ENCODE measurements around the gene PXMP4. TPM values are rescaled to one million over a fixed set of nuclear protein-coding genes. Genes with fewer than 3 reads are reported as not detected.

Gene PXMP4
- total RNA-seq, 1 experiment from 2014 or later = 5.6 TPM

DNA sequence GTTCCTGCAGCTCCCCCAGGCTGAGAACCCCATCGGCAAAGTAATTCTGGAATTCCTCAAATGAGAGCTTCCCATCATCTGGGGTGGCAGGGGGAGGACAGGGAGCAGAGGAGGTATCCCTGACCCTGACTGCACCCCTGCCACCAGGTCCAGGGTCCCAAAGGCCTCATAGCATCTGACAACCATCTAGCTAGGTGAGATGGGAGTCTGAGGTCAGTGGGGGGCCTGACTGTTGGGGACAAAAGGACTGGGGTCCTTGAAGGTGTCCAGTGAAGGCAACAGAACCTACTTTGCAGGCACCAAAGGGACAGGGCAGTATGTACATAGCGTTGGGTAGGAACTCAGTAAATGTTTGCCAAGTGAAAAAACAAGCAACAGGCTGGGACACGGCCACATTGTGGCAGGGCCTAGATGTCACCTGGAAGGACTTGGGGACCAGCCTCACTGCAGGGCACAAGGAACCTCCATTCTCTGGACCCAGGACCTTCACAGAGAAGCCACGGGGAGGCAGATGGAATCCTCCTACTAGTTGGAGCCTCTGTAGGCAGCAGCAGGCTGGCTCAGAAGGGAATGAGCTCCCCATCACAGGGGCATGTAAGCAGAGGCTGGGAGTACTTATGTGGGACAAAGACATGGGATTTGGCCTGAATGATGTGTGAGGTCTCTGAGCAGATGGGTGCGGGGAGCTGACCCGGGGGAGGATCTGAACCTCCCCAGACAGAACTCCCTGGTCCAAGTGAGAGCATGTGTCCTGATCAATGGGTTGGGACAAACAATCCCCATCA, 49.2 kb downstream of the PXMP4 start:
- DNase-seq (ENCODE audit: low read depth) = no peak

GRCh38 chr20:33669873-33670640, 50.1 kb downstream of the PXMP4 start:
- DNase-seq (ENCODE audit: low read depth) = no peak

GRCh38 chr20:33669224-33669623, 50.9 kb downstream of the PXMP4 start:
- no peak for DNase-seq (ENCODE audit: low read depth)

DNA sequence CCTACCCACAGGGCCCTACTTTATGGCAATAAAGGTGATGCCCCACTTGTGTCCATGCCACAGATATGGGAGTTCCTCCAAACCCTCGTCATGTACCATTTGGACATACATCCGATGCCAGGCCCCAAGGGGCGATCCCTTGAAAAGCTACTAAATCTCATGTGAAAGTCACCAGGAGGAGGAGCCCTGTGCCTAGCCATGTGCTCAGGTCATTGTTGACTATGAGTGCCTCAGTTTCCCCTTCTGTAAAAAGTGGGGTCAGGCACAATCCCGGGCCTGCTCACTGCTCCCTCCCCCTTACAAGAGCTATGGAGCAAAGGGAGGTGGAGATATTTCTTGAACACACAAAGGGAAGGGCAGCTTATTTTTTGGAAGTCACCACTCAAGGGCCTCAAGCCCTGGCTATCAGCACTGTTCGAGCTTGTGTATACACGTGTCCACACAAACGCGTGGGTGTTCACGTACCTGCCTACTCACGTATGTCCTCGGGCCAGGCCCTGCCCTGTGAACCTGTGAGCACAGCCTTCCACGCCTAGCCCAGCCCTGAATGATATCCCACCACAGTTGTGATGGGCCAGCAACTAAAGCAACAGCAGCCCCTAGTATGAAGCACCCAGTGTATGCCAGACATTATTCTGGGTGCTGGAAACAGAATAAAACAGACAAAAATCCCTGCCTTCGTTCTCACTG, 51.5 kb downstream of the PXMP4 start:
- no peak for DNase-seq (ENCODE audit: low read depth)

DNA sequence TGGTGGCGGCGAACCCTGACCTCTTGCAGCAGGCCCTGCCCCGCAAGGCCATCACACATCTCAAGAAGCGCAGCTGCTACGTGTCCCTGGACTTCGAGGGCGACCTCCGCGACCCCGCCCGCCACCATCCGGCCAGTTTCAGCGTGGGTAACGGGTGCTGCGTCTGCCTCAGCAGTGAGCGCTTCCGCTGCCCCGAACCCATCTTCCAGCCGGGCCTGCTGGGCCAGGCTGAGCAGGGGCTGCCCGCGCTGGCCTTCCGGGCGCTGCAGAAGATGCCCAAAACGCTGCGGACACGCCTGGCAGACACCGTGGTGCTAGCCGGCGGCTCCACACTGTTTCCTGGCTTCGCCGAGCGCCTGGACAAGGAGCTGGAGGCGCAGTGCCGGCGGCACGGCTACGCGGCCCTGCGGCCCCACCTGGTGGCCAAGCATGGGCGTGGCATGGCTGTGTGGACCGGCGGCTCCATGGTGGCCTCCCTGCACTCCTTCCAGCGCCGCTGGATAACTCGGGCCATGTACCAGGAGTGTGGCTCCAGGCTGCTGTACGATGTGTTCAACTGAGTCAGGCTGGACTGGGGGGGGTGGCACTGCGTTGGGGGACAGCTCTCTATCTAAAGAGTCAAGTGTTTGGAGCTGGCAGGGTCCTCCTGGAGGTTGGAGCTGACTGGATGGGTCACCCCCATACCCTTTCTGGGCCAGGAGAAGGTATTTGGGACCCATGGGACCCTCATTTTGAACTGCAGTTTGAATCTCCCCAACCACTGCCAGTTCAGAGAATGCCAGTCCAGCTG, 52.2 kb downstream of the PXMP4 start:
- no peak for DNase-seq (ENCODE audit: low read depth)

DNA sequence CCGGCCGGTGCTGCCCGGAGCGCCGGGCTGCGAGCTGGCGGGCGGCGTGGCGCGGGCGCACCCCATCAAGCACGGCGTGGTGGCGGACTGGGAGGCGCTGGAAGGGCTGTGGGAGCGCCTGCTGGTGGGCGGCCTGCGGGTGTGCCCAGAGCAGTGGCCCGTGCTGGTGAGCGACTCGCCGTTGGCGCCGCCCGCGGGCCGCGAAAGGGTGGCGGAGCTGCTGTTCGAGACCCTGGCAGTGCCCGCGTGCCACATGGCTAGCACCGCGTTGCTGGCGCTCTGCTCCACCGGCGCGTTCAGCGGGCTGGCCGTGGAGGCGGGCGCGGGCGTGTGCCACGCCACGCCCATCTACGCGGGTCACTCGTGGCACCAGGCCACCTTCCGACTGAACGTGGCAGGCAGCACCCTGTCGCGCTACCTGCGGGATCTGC, 52.9 kb downstream of the PXMP4 start:
- no peak for DNase-seq (ENCODE audit: low read depth)

DNA sequence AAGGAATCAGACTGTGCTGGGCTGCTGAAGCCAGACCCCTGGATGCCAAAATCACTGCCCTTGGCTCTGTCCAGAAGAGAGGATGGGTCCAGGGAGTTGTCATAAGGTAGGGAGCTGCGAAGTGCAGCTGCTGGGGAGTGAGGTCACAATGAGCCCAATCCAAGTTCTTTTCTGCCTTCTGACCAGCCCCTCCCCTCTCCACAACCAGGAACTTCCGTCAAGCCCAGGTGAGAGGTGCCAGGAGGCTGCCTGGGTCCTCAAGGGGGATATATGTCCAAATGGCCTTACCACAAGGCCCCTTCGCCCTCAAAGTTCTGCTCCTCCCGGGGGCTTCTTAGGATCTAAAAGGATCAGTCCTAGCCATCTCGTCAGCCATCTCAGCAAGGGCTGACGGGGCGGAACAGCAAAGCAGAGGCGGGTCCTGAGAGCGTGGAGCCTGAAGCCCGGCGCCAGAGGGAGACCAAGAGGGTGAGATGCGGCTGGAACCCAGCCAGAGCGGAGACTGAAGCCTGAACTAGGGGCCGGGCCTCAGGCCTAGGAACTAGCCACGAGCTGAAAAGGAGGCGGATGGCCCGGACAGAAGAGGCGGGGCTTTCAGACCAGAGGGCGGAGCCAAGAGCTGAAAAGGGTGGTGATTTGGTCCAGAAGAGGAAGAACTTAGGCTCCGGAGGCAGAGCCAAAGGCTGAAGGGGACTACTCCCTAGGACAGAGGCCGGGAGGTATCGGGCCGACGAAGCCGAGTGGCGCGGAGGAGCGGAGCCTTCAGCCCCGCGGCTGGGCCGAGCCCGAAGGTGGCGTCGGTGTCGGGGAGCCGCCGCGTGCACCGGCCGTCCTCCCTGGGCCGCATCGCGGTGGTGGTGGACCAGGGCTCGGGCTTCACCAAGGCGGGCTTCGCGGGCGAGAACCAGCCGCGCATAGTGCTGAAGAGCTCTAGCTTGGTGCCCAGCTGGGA, 53.5 kb downstream of the PXMP4 start, which contains the start of gene ACTL10:
ACTL10 (plus strand) TSS at position 651 of the 952 bp plus-strand sequence. CDS start 555 bp downstream, outside the sequence.
- DNase-seq (ENCODE audit: low read depth) = no peak

- no peak for DNase-seq (ENCODE audit: low read depth)
Measured at GRCh38 chr20:33664762-33665144, 55.4 kb downstream of the PXMP4 start.

GRCh38 chr20:33664085-33664761, 55.9 kb downstream of the PXMP4 start:
- DNase-seq (ENCODE audit: low read depth) = no peak

- peak; percentile 65 for DNase-seq (ENCODE audit: low read depth)
Measured at GRCh38 chr20:33663161-33664084, 56.7 kb downstream of the PXMP4 start.

DNA sequence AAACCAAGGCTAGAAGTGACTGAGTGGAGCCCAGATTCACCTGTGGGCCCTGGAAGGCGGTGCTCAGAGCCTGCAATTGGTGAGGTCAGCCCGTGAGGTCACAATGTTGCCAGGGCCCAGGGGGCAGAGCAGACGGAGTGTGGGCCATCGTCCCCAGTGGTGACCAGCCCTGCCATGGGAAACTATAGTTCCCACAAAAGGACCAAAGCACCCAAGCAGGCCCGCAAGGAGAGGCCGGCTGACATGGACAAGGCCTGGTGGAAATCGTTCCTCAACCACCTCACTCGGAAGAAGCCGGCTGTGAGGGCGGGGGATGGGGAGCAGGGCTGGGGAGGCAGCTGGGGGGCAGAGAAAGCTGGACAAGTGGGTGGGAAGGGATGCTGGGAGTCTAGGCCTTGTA, 57.9 kb downstream of the PXMP4 start, which contains the start of gene C20orf144:
C20orf144 (plus strand) TSS at position 156 of the 400 bp plus-strand sequence; CDS start at position 175, 19 bp downstream.
- no peak for DNase-seq (ENCODE audit: low read depth)

- DNase-seq (ENCODE audit: low read depth) = no peak
Measured at GRCh38 chr20:33660685-33661058, 59.4 kb downstream of the PXMP4 start.

- no peak for DNase-seq (ENCODE audit: low read depth)
Measured at GRCh38 chr20:33660035-33660684, 60.0 kb downstream of the PXMP4 start.

DNA sequence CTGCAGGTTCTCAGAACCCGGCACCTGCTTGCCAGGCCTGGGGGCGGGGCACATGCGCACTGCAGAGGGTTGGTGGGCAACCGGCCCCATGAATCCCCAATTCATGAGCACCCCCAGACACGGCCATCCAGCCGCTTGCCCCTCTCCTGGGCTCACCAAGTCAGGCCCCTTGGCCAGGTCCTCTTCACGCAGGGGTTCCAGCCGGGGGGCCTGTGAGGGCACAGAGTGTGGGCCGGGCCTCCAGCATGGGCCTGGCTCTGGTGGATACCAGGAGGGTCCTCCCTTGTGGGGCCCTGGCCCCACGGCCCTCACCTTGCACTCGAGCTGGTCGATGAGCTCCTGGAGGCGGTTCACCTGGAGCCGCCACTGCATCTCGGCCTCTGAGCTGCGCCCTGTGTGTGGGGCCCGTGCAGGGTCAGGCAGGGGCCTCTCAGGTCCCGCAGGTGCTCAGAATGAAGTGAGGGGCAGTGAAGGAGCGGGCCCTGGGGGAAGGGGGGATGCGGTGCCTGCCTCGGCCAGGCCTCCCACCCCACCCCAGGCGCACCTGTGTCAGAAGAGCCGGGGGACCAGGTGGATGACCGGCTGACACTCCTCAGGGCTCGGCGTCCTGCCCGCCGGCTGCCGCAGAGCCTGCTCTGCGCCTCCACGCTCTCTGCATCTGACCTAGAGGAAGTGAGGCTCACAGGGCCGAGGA, 60.6 kb downstream of the PXMP4 start:
- no peak for DNase-seq (ENCODE audit: low read depth)

DNA sequence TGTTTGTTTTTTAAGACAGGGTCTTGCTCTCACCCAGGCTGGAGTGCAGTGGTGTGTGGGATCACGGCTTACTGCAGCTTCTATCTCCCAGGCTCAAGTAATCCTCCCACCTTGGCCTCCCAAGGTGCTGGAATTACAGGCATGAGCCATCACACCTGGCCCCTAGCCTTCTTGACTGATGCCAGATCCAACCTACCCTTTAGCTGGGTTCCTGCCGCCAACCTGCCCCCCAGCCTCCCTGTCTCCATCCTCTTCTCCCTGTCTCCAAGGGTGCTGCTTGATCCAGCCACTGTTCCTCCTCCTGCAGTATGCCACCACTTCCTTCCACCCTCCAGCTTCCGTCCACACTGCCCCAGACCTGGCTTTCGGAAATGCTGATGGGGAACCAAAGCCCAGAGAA, 61.2 kb downstream of the PXMP4 start:
- DNase-seq (ENCODE audit: low read depth) = no peak

DNA sequence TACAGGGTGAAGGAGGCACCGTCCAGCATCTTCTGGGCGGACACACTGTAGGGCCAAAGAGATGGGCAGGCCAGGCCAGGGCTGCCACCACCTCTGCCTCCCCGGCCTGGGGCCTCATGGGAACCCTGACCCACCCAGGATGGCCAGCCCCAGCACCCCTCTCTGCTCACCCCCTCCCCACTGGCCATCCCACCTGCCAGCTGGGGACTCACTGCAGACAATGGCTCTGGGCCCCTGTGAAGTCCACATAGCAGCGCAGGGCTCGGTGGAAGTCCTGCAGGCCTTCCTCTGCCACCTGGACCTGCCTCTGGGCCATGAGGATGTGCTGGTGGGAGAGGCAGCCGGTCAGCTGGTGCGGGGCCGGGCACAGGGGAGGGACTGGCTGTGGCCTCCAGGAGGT, 61.6 kb downstream of the PXMP4 start:
- DNase-seq (ENCODE audit: low read depth) = no peak

DNA sequence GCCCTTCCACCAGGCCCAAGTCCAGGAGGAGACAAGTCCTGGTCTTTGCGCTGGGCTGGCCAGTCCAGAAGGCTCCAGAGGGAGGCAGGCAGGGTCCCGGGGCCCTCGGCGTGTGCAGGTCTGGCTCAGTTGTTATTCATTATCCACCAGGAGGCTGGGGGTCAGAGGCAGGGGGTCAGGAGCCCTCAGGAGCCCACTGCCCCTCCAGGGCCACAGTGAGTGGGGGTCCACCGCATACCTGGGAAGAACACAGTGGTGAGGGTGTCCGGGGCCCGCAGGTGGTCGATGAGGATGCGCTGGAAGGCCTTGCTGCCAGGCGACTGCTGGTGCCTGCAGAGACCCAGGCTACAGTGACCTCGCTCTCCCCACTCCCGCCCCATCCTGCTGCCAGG, 62.4 kb downstream of the PXMP4 start:
- DNase-seq (ENCODE audit: low read depth) = no peak

Measured in HT1080 (cell line).